CD8-positive, alpha-beta memory T cell (primary cell): ENCODE data around the gene P4HA2. TPM values are rescaled to one million over a fixed set of nuclear protein-coding genes. Genes with fewer than 3 reads are reported as not detected.

ENCODE experiments used
- CTCF ChIA-PET: fragments of 350-600 bp; sonication (Branson Sonifier 250); formaldehyde crosslinking; loops from one replicate; lab custom pipeline; 2021; ENCODE audit warnings: antibody characterized with exemption; lab: Charles Lee
- POLR2A ChIA-PET: fragments of 350-600 bp; sonication (Branson Sonifier 250); formaldehyde crosslinking; loops from one replicate; lab custom pipeline; 2021; ENCODE audit warnings: antibody characterized with exemption; lab: Charles Lee
- DNase-seq, 5 donors: peaks; one replicate each; pipeline versions ENCODE4 v3.0.0 to v3.0.0-alpha.2; 2020 to 2022; ENCODE audit warnings: mixed read lengths in 1 of 5
- H3K27ac ChIP-seq: one replicate; pipeline ENCODE4 v1.7.0; 2013; ENCODE audit warnings: low read depth, mild to moderate bottlenecking, low read length, moderate library complexity
- H3K27me3 ChIP-seq: 2 replicates; pipeline ENCODE4 v1.7.0; 2013; ENCODE audit warnings: low read length, mild to moderate bottlenecking; ENCODE audit not compliant: insufficient read depth, poor library complexity, severe bottlenecking
- H3K36me3 ChIP-seq: 2 replicates; pipeline ENCODE4 v1.7.0; 2013; ENCODE audit warnings: mild to moderate bottlenecking, low read length, moderate library complexity; ENCODE audit not compliant: insufficient read depth
- H3K4me1 ChIP-seq: 2 replicates; pipeline ENCODE4 v1.7.0; 2013; ENCODE audit warnings: mild to moderate bottlenecking, low read length, moderate library complexity; ENCODE audit not compliant: insufficient read depth
- H3K4me3 ChIP-seq: 2 replicates; pipeline ENCODE4 v1.7.0; 2013; ENCODE audit warnings: mild to moderate bottlenecking, low read length
- H3K9me3 ChIP-seq: 2 replicates; pipeline ENCODE4 v1.7.0; 2013; ENCODE audit warnings: mild to moderate bottlenecking, low read length
- H3K27ac Mint-ChIP-seq, 8 donors: one replicate each; pipeline ENCODE4 v1.8.0; 2020 to 2021; ENCODE audit warnings: mixed read lengths in 8 of 8, mild to moderate bottlenecking in 6 of 8, inconsistent platforms in 3 of 8, moderate library complexity in 3 of 8
- H3K27me3 Mint-ChIP-seq, 2 donors: one replicate each; pipeline ENCODE4 v1.8.0; 2020 to 2021; ENCODE audit warnings: mixed read lengths in 2 of 2, mild to moderate bottlenecking in 1 of 2, moderate library complexity in 1 of 2
- H3K36me3 Mint-ChIP-seq, 3 donors: one replicate each; pipeline ENCODE4 v1.8.0; 2020 to 2021; ENCODE audit warnings: mixed read lengths in 3 of 3, inconsistent platforms in 1 of 3, mild to moderate bottlenecking in 1 of 3
- H3K4me1 Mint-ChIP-seq, 3 donors: one replicate each; pipeline ENCODE4 v1.8.0; 2020 to 2021; ENCODE audit warnings: mixed read lengths in 3 of 3, inconsistent platforms in 1 of 3, mild to moderate bottlenecking in 1 of 3
- H3K4me3 Mint-ChIP-seq, 7 donors: one replicate each; pipeline ENCODE4 v1.8.0; 2020 to 2021; ENCODE audit warnings: mixed read lengths in 7 of 7, mild to moderate bottlenecking in 6 of 7, moderate library complexity in 4 of 7, inconsistent platforms in 2 of 7
- H3K9me3 Mint-ChIP-seq, 5 donors: one replicate each; pipeline ENCODE4 v1.8.0; 2020 to 2022; ENCODE audit warnings: mixed read lengths in 5 of 5, mild to moderate bottlenecking in 3 of 5, moderate library complexity in 2 of 5, inconsistent platforms in 1 of 5
- polyA plus RNA-seq: library from polyadenylated mRNA; unstranded; fragments of 300-500 nt; fragmentation: Illumina TruSeq; gene quantifications from one replicate; pipeline ENCODE4 v1.2.3, GENCODE V29; 2021
- total RNA-seq, 2 experiments: library from RNA; stranded (reverse); gene quantifications; one replicate each; pipeline ENCODE4 v1.2.3, GENCODE V29; 2021

The P4HA2 gene
- total and polyA plus RNA-seq, 3 experiments from 2014 or later, result 7.2 to 7.9 TPM; not detected in 1

- Mint-ChIP-seq H3K9me3 (peaks cover 28 to 47% (median 40%) of the 10 kb centered on the region in 5 donors), H3K36me3 (peaks cover 0 to 34% (median 9%) of the 10 kb centered on the region in 3 donors), H3K4me3 (no peak overlapping the region), H3K27me3 (peaks cover 6 to 27% of the 10 kb centered on the region in 2 donors), H3K27ac (no peak overlapping the region), H3K4me1 (no peaks in the 10 kb centered on the region)
- Histone ChIP-seq H3K4me3 (no peak overlapping the region), H3K27ac (no peak overlapping the region), H3K36me3 (no peaks in the 10 kb centered on the region), H3K9me3 (no peaks in the 10 kb centered on the region), H3K4me1 (no peaks in the 10 kb centered on the region), H3K27me3 (no peaks in the 10 kb centered on the region)
- ChIA-PET CTCF (no interaction called here), POLR2A (no interaction called here)
- no peak for DNase-seq
These were observed 19.2 kb upstream of the P4HA2 start for GRCh38 chr5:132246806-132247205.

- CTCF ChIA-PET, result no interaction called here
- H3K4me1 ChIP-seq, result no peaks in the 10 kb centered on the region
- H3K9me3 Mint-ChIP-seq, result peaks cover 29 to 51% (median 44%) of the 10 kb centered on the region in 5 donors
These were observed 17.9 kb upstream of the P4HA2 start for GRCh38 chr5:132245593-132245992.

GRCh38 chr5:132243366-132243977 lies 15.8 kb upstream of the P4HA2 start:
- peaks cover 29 to 51% (median 44%) of the 10 kb centered on the region in 5 donors for H3K9me3 Mint-ChIP-seq
- H3K36me3 Mint-ChIP-seq, result peaks cover 0 to 38% (median 9%) of the 10 kb centered on the region in 3 donors
- no peak overlapping the region for H3K4me3 Mint-ChIP-seq
- Histone ChIP-seq H3K4me3 (no peak overlapping the region), H3K36me3 (no peaks in the 10 kb centered on the region), H3K4me1 (no peaks in the 10 kb centered on the region), H3K27me3 (no peaks in the 10 kb centered on the region), H3K9me3 (no peaks in the 10 kb centered on the region), H3K27ac (no peak overlapping the region)
- ChIA-PET POLR2A (no interaction called here), CTCF (no interaction called here)
- no peaks in the 10 kb centered on the region for H3K4me1 Mint-ChIP-seq
- no peak overlapping the region for H3K27ac Mint-ChIP-seq
- H3K27me3 Mint-ChIP-seq, result peaks cover 6 to 29% of the 10 kb centered on the region in 2 donors
- DNase-seq, result no peak

More at GRCh38 chr5:132245593-132245992, 17.9 kb upstream of the P4HA2 start:
- Mint-ChIP-seq H3K27me3 (peaks cover 6 to 29% of the 10 kb centered on the region in 2 donors), H3K27ac (no peak overlapping the region), H3K4me3 (no peak overlapping the region), H3K4me1 (no peaks in the 10 kb centered on the region), H3K36me3 (peaks cover 0 to 38% (median 9%) of the 10 kb centered on the region in 3 donors)
- no peaks in the 10 kb centered on the region for H3K9me3 ChIP-seq
- no peak overlapping the region for H3K4me3 ChIP-seq
- POLR2A ChIA-PET, result no interaction called here
- no peak for DNase-seq
- H3K27me3 ChIP-seq, result no peaks in the 10 kb centered on the region
- no peaks in the 10 kb centered on the region for H3K36me3 ChIP-seq
- no peak overlapping the region for H3K27ac ChIP-seq

- H3K9me3 ChIP-seq, result no peaks in the 10 kb centered on the region
- H3K27me3 ChIP-seq, result no peaks in the 10 kb centered on the region
- H3K9me3 Mint-ChIP-seq, result peaks cover 10 to 26% (median 19%) of the 10 kb centered on the region in 5 donors
- H3K36me3 Mint-ChIP-seq, result peaks cover 0 to 22% (median 7%) of the 10 kb centered on the region in 3 donors
- no peak overlapping the region for H3K27ac ChIP-seq
- H3K4me1 Mint-ChIP-seq, result no peaks in the 10 kb centered on the region
- CTCF ChIA-PET, result interaction anchor here (1.4 to 3.1 kb wide), 3 partner anchors 11 to 14 kb away, joined by 3 to 22 read pairs (median 12); partner anchors contain the start of gene P4HA2
- H3K27me3 Mint-ChIP-seq, result peaks cover 0 to 20% of the 10 kb centered on the region in 2 donors
- H3K4me3 Mint-ChIP-seq, result no peak overlapping the region
- DNase-seq, result no peak
- POLR2A ChIA-PET, result no interaction called here
- H3K27ac Mint-ChIP-seq, result peak overlapping the region in 1 of 8 donors; percentile 30
- H3K4me3 ChIP-seq, result no peak overlapping the region
- H3K36me3 ChIP-seq, result no peaks in the 10 kb centered on the region
- H3K4me1 ChIP-seq, result no peaks in the 10 kb centered on the region
These were observed 12.1 kb upstream of the P4HA2 start for GRCh38 chr5:132239776-132240175.

- Mint-ChIP-seq H3K4me1 (no peaks in the 10 kb centered on the region), H3K27me3 (peaks cover 0 to 15% of the 10 kb centered on the region in 2 donors), H3K9me3 (peaks cover 5 to 18% (median 14%) of the 10 kb centered on the region in 5 donors), H3K4me3 (no peak overlapping the region), H3K27ac (peak overlapping the region in 1 of 8 donors; percentile 32), H3K36me3 (peaks cover 0 to 15% (median 4%) of the 10 kb centered on the region in 3 donors)
- DNase-seq, result no peak
- H3K4me1 ChIP-seq, result no peaks in the 10 kb centered on the region
- no peak overlapping the region for H3K27ac ChIP-seq
- no peaks in the 10 kb centered on the region for H3K27me3 ChIP-seq
- POLR2A ChIA-PET, result no interaction called here
- no peaks in the 10 kb centered on the region for H3K9me3 ChIP-seq
- H3K4me3 ChIP-seq, result no peak overlapping the region
- CTCF ChIA-PET, result interaction anchor here (1.0 to 3.1 kb wide), 16 partner anchors 9 to 263 kb away, joined by 3 to 22 read pairs (median 4); partner anchors contain the start of gene P4HA2
- H3K36me3 ChIP-seq, result no peaks in the 10 kb centered on the region
These were observed 11.3 kb upstream of the P4HA2 start for GRCh38 chr5:132238901-132239500.

- Histone ChIP-seq H3K36me3 (no peaks in the 10 kb centered on the region), H3K27me3 (no peaks in the 10 kb centered on the region), H3K27ac (no peak overlapping the region), H3K4me3 (no peak overlapping the region), H3K4me1 (no peaks in the 10 kb centered on the region), H3K9me3 (no peaks in the 10 kb centered on the region)
- Mint-ChIP-seq H3K36me3 (peaks cover 0 to 9% (median 4%) of the 10 kb centered on the region in 3 donors), H3K9me3 (peaks cover under 1 to 12% (median 10%) of the 10 kb centered on the region in 5 donors), H3K27ac (no peak overlapping the region), H3K4me1 (no peaks in the 10 kb centered on the region), H3K4me3 (no peak overlapping the region), H3K27me3 (peaks cover 0 to 11% of the 10 kb centered on the region in 2 donors)
- peak; percentile 36 to 72 (median 46) for DNase-seq
- ChIA-PET CTCF (interaction anchor here (0.7 to 3.1 kb wide), 22 partner anchors 9 to 263 kb away, joined by 3 to 22 read pairs (median 4); partner anchors contain the start of gene P4HA2), POLR2A (no interaction called here)
These were observed 10.6 kb upstream of the P4HA2 start for GRCh38 chr5:132238169-132238744.

- DNase-seq, result no peak
- H3K9me3 Mint-ChIP-seq, result peaks cover 0 to 8% (median 6%) of the 10 kb centered on the region in 5 donors
- POLR2A ChIA-PET, result no interaction called here
These were observed 10.0 kb upstream of the P4HA2 start for GRCh38 chr5:132237670-132238069.

More at GRCh38 chr5:132237670-132238069, 10.0 kb upstream of the P4HA2 start:
- H3K27me3 ChIP-seq, result no peaks in the 10 kb centered on the region
- no peaks in the 10 kb centered on the region for H3K4me1 ChIP-seq
- H3K4me3 Mint-ChIP-seq, result no peak overlapping the region
- no peak overlapping the region for H3K4me3 ChIP-seq
- no peaks in the 10 kb centered on the region for H3K36me3 ChIP-seq
- no peaks in the 10 kb centered on the region for H3K9me3 ChIP-seq
- no peak overlapping the region for H3K27ac ChIP-seq
- CTCF ChIA-PET, result interaction anchor here (0.7 to 3.1 kb wide), 22 partner anchors 8 to 264 kb away, joined by 3 to 22 read pairs (median 4); partner anchors contain the start of gene P4HA2
- H3K36me3 Mint-ChIP-seq, result peaks cover 0 to 4% (median 0%) of the 10 kb centered on the region in 3 donors
- no peaks in the 10 kb centered on the region for H3K4me1 Mint-ChIP-seq
- H3K27ac Mint-ChIP-seq, result no peak overlapping the region
- peaks cover 0 to 9% of the 10 kb centered on the region in 2 donors for H3K27me3 Mint-ChIP-seq
